Measurements from ENCODE around the gene PAXIP1.
A peak's percentile ranks its signal among the peaks of the same experiment; 100 is the strongest.

PAXIP1 gene

GRCh38 chr7:155002411-155003091 is 373 bp downstream of the PAXIP1 start:
- Histone ChIP-seq H2BK120ac (ENCODE audit: low read depth, low read length) (no peak overlapping the region), H3K4ac (ENCODE audit: low read length) (no peak overlapping the region), H3K36me3 (replicated peaks in 1 of 2; ENCODE audit: control insufficient read depth in 2 of 2, insufficient read depth in 2 of 2, low read length in 2 of 2) (peaks cover 8 to 52% of the 10 kb centered on the region in 2 donors), H3K9ac (ENCODE audit: low read depth, low read length, poor library complexity) (peak overlapping the region; percentile 94), H2BK15ac (ENCODE audit: low read length) (peak overlapping the region; percentile 68), H2BK5ac (ENCODE audit: low read length) (peak overlapping the region; percentile 99), H3K18ac (ENCODE audit: low read length) (peak overlapping the region; percentile 90), H3K14ac (ENCODE audit: low read length) (peak overlapping the region; percentile 98), H2AK5ac (ENCODE audit: low read depth, low read length) (no peak overlapping the region), H3K9me3 (replicated peaks in 1 of 2; ENCODE audit: control insufficient read depth in 2 of 2, insufficient read depth in 1 of 2, low read depth in 1 of 2, low read length in 2 of 2) (no peaks in the 10 kb centered on the region), H2AFZ (ENCODE audit: low read length) (peak overlapping the region; percentile 84), H3K4me3 (ENCODE audit: low read length in 2 of 2) (peak overlapping the region; percentile 94 to 96), H3K23ac (ENCODE audit: low read depth, low read length, poor library complexity) (peak overlapping the region; percentile 94), H4K8ac (ENCODE audit: low read depth, low read length) (peak overlapping the region; percentile 30), H3K79me1 (ENCODE audit: low read depth, low read length) (peaks cover 2% of the 10 kb centered on the region), H2BK12ac (ENCODE audit: low read length) (no peak overlapping the region), H4K91ac (ENCODE audit: low read depth, low read length, poor library complexity) (no peak overlapping the region), H3K27me3 (ENCODE audit: control insufficient read depth in 3 of 3, insufficient read depth in 3 of 3, low read depth in 1 of 3, low read length in 3 of 3) (no peaks in the 10 kb centered on the region), H3K4me1 (ENCODE audit: control insufficient read depth in 2 of 2, insufficient read depth in 1 of 2, low read depth in 1 of 2, low read length in 2 of 2) (peaks cover 1 to 3% of the 10 kb centered on the region in 2 donors), H3K4me2 (ENCODE audit: insufficient read depth, low read length, poor library complexity, severe bottlenecking) (peak overlapping the region; percentile 85), H3K27ac (replicated peaks; ENCODE audit: low read length) (peak overlapping the region; percentile 69)
- peak; percentile 61 for DNase-seq (ENCODE audit: low spot score)
- no CpG with 5 or more reads among the region's 104 CpGs for WGBS, 2 donors (ENCODE audit: extremely low coverage in 2 of 2, insufficient read length in 2 of 2, insufficient replicate concordance in 1 of 2)

GRCh38 chr7:155001756-155002410 is 1.0 kb downstream of the PAXIP1 start:
- Histone ChIP-seq H3K4ac (ENCODE audit: low read length) (no peak overlapping the region), H3K36me3 (replicated peaks in 1 of 2; ENCODE audit: control insufficient read depth in 2 of 2, insufficient read depth in 2 of 2, low read length in 2 of 2) (peaks cover 10 to 55% of the 10 kb centered on the region in 2 donors), H3K9ac (ENCODE audit: low read depth, low read length, poor library complexity) (peak overlapping the region; percentile 94), H3K4me2 (ENCODE audit: insufficient read depth, low read length, poor library complexity, severe bottlenecking) (peak overlapping the region; percentile 85), H2BK15ac (ENCODE audit: low read length) (peak overlapping the region; percentile 68), H2BK12ac (ENCODE audit: low read length) (no peak overlapping the region), H2AK5ac (ENCODE audit: low read depth, low read length) (no peak overlapping the region), H3K4me1 (ENCODE audit: control insufficient read depth in 2 of 2, insufficient read depth in 1 of 2, low read depth in 1 of 2, low read length in 2 of 2) (peaks cover 2 to 3% of the 10 kb centered on the region in 2 donors), H3K23ac (ENCODE audit: low read depth, low read length, poor library complexity) (peak overlapping the region; percentile 57), H3K18ac (ENCODE audit: low read length) (peak overlapping the region; percentile 90), H2AFZ (ENCODE audit: low read length) (peak overlapping the region; percentile 84), H3K14ac (ENCODE audit: low read length) (peak overlapping the region; percentile 98), H3K9me3 (replicated peaks in 1 of 2; ENCODE audit: control insufficient read depth in 2 of 2, insufficient read depth in 1 of 2, low read depth in 1 of 2, low read length in 2 of 2) (no peaks in the 10 kb centered on the region), H3K79me1 (ENCODE audit: low read depth, low read length) (peaks cover 2% of the 10 kb centered on the region), H2BK5ac (ENCODE audit: low read length) (no peak overlapping the region), H2BK120ac (ENCODE audit: low read depth, low read length) (no peak overlapping the region), H3K27me3 (ENCODE audit: control insufficient read depth in 3 of 3, insufficient read depth in 3 of 3, low read depth in 1 of 3, low read length in 3 of 3) (no peaks in the 10 kb centered on the region), H4K8ac (ENCODE audit: low read depth, low read length) (peak overlapping the region; percentile 30), H4K91ac (ENCODE audit: low read depth, low read length, poor library complexity) (no peak overlapping the region), H3K4me3 (ENCODE audit: low read length in 2 of 2) (peak overlapping the region; percentile 94 to 96), H3K27ac (replicated peaks; ENCODE audit: low read length) (peak overlapping the region; percentile 69)
- no peak for DNase-seq (ENCODE audit: low spot score)
- no CpG with 5 or more reads among the region's 24 CpGs for WGBS, 2 donors (ENCODE audit: extremely low coverage in 2 of 2, insufficient read length in 2 of 2, insufficient replicate concordance in 1 of 2)

GRCh38 chr7:155000795-155001194 is 2.1 kb downstream of the PAXIP1 start:
- WGBS, 2 donors (ENCODE audit: extremely low coverage in 2 of 2, insufficient read length in 2 of 2, insufficient replicate concordance in 1 of 2) = no CpG with 5 or more reads among the region's 2 CpGs
- DNase-seq (ENCODE audit: low spot score) = no peak
- no peak overlapping the region for H3K4me3 ChIP-seq (ENCODE audit: low read length in 2 of 2)

GRCh38 chr7:154998481-154998880 is 4.4 kb downstream of the PAXIP1 start:
- no peak overlapping the region for H2AFZ ChIP-seq (ENCODE audit: low read length)
- H2BK5ac ChIP-seq (ENCODE audit: low read length) = no peak overlapping the region
- peaks cover 8 to 66% of the 10 kb centered on the region in 2 donors for H3K36me3 ChIP-seq (replicated peaks in 1 of 2; ENCODE audit: control insufficient read depth in 2 of 2, insufficient read depth in 2 of 2, low read length in 2 of 2)
- no peak overlapping the region for H3K4me3 ChIP-seq (ENCODE audit: low read length in 2 of 2)
- peaks cover 2% of the 10 kb centered on the region for H3K79me1 ChIP-seq (ENCODE audit: low read depth, low read length)
- no peak overlapping the region for H3K23ac ChIP-seq (ENCODE audit: low read depth, low read length, poor library complexity)
- WGBS, 2 donors (ENCODE audit: extremely low coverage in 2 of 2, insufficient read length in 2 of 2, insufficient replicate concordance in 1 of 2) = no CpG with 5 or more reads among the region's 3 CpGs
- no peak overlapping the region for H3K18ac ChIP-seq (ENCODE audit: low read length)
- peaks cover 3% of the 10 kb centered on the region in 2 donors for H3K4me1 ChIP-seq (ENCODE audit: control insufficient read depth in 2 of 2, insufficient read depth in 1 of 2, low read depth in 1 of 2, low read length in 2 of 2)
- H3K27me3 ChIP-seq (ENCODE audit: control insufficient read depth in 3 of 3, insufficient read depth in 3 of 3, low read depth in 1 of 3, low read length in 3 of 3) = no peaks in the 10 kb centered on the region
- H3K4me2 ChIP-seq (ENCODE audit: insufficient read depth, low read length, poor library complexity, severe bottlenecking) = no peak overlapping the region
- no peak overlapping the region for H2BK120ac ChIP-seq (ENCODE audit: low read depth, low read length)
- H2BK15ac ChIP-seq (ENCODE audit: low read length) = no peak overlapping the region
- no peak overlapping the region for H3K14ac ChIP-seq (ENCODE audit: low read length)
- H3K4ac ChIP-seq (ENCODE audit: low read length) = no peak overlapping the region
- no peak overlapping the region for H2BK12ac ChIP-seq (ENCODE audit: low read length)
- no peak overlapping the region for H4K8ac ChIP-seq (ENCODE audit: low read depth, low read length)
- H2AK5ac ChIP-seq (ENCODE audit: low read depth, low read length) = no peak overlapping the region
- H3K9ac ChIP-seq (ENCODE audit: low read depth, low read length, poor library complexity) = no peak overlapping the region
- no peak overlapping the region for H3K27ac ChIP-seq (replicated peaks; ENCODE audit: low read length)
- DNase-seq (ENCODE audit: low spot score) = no peak
- no peak overlapping the region for H4K91ac ChIP-seq (ENCODE audit: low read depth, low read length, poor library complexity)
- H3K9me3 ChIP-seq (replicated peaks in 1 of 2; ENCODE audit: control insufficient read depth in 2 of 2, insufficient read depth in 1 of 2, low read depth in 1 of 2, low read length in 2 of 2) = no peaks in the 10 kb centered on the region

More at GRCh38 chr7:155000795-155001194, 2.1 kb downstream of the PAXIP1 start:
- no peak overlapping the region for H2AFZ ChIP-seq (ENCODE audit: low read length)
- H3K4me1 ChIP-seq (ENCODE audit: control insufficient read depth in 2 of 2, insufficient read depth in 1 of 2, low read depth in 1 of 2, low read length in 2 of 2) = peaks cover 3% of the 10 kb centered on the region in 2 donors
- no peak overlapping the region for H3K4ac ChIP-seq (ENCODE audit: low read length)
- H4K8ac ChIP-seq (ENCODE audit: low read depth, low read length) = no peak overlapping the region
- no peak overlapping the region for H3K23ac ChIP-seq (ENCODE audit: low read depth, low read length, poor library complexity)
- H3K14ac ChIP-seq (ENCODE audit: low read length) = no peak overlapping the region
- H3K4me2 ChIP-seq (ENCODE audit: insufficient read depth, low read length, poor library complexity, severe bottlenecking) = no peak overlapping the region
- H2BK120ac ChIP-seq (ENCODE audit: low read depth, low read length) = no peak overlapping the region
- no peaks in the 10 kb centered on the region for H3K9me3 ChIP-seq (replicated peaks in 1 of 2; ENCODE audit: control insufficient read depth in 2 of 2, insufficient read depth in 1 of 2, low read depth in 1 of 2, low read length in 2 of 2)
- H2BK15ac ChIP-seq (ENCODE audit: low read length) = no peak overlapping the region
- no peak overlapping the region for H3K27ac ChIP-seq (replicated peaks; ENCODE audit: low read length)
- H4K91ac ChIP-seq (ENCODE audit: low read depth, low read length, poor library complexity) = no peak overlapping the region
- no peaks in the 10 kb centered on the region for H3K27me3 ChIP-seq (ENCODE audit: control insufficient read depth in 3 of 3, insufficient read depth in 3 of 3, low read depth in 1 of 3, low read length in 3 of 3)
- H3K79me1 ChIP-seq (ENCODE audit: low read depth, low read length) = peaks cover 2% of the 10 kb centered on the region
- H3K36me3 ChIP-seq (replicated peaks in 1 of 2; ENCODE audit: control insufficient read depth in 2 of 2, insufficient read depth in 2 of 2, low read length in 2 of 2) = peaks cover 8 to 56% of the 10 kb centered on the region in 2 donors
- no peak overlapping the region for H3K18ac ChIP-seq (ENCODE audit: low read length)
- no peak overlapping the region for H3K9ac ChIP-seq (ENCODE audit: low read depth, low read length, poor library complexity)
- no peak overlapping the region for H2AK5ac ChIP-seq (ENCODE audit: low read depth, low read length)
- no peak overlapping the region for H2BK12ac ChIP-seq (ENCODE audit: low read length)
- no peak overlapping the region for H2BK5ac ChIP-seq (ENCODE audit: low read length)

Data from neuronal stem cell (in vitro differentiated cells).